Neuronal stem cell (in vitro differentiated cells): ENCODE results near the gene ABR.

Source experiments
- DNase-seq: peaks from one replicate; pipeline ENCODE4 v3.0.0-alpha.2; 2013; ENCODE audit warnings: low spot score
- H2AFZ ChIP-seq: one replicate; pipeline ENCODE4 v1.6.1; 2013; ENCODE audit warnings: mild to moderate bottlenecking, low read length, inconsistent platforms
- H2AK5ac ChIP-seq: 2 replicates; pipeline ENCODE4 v1.6.1; 2013; ENCODE audit warnings: low read depth, mild to moderate bottlenecking, inconsistent platforms, low read length, moderate library complexity, mixed read lengths
- H2BK120ac ChIP-seq: 2 replicates; pipeline ENCODE4 v1.6.1; 2013; ENCODE audit warnings: low read depth, mild to moderate bottlenecking, inconsistent platforms, low read length, moderate library complexity, mixed read lengths
- H2BK12ac ChIP-seq: one replicate; pipeline ENCODE4 v1.6.1; 2013; ENCODE audit warnings: low read length, inconsistent platforms
- H2BK15ac ChIP-seq: 2 replicates; pipeline ENCODE4 v1.6.1; 2013; ENCODE audit warnings: mild to moderate bottlenecking, low read length, inconsistent platforms, mixed read lengths
- H2BK5ac ChIP-seq: one replicate; pipeline ENCODE4 v1.6.1; 2013; ENCODE audit warnings: inconsistent platforms, mild to moderate bottlenecking, low read length, moderate library complexity
- H3K14ac ChIP-seq: one replicate; pipeline ENCODE4 v1.6.1; 2013; ENCODE audit warnings: low read length, inconsistent platforms
- H3K18ac ChIP-seq: 2 replicates; pipeline ENCODE4 v1.6.1; 2013; ENCODE audit warnings: low read length, inconsistent platforms
- H3K23ac ChIP-seq: 2 replicates; pipeline ENCODE4 v1.6.1; 2013; ENCODE audit warnings: low read depth, mild to moderate bottlenecking, mixed read lengths, low read length, inconsistent platforms; ENCODE audit not compliant: poor library complexity
- H3K27ac ChIP-seq: replicated peaks from 3 replicates; pipeline ENCODE4 v1.5.1; 2013; ENCODE audit warnings: low read length, inconsistent platforms
- H3K27me3 ChIP-seq, 3 experiments: 2 replicates each; pipeline ENCODE4 v1.6.1; 2013; ENCODE audit warnings: low read length in 3 of 3, mild to moderate bottlenecking in 2 of 3, inconsistent platforms in 1 of 3, low read depth in 1 of 3, mixed read lengths in 1 of 3, moderate library complexity in 1 of 3; ENCODE audit not compliant: control insufficient read depth in 3 of 3, insufficient read depth in 3 of 3
- H3K36me3 ChIP-seq, 2 donors: replicated peaks in 1 of 2; 2 replicates each; pipeline ENCODE4 v1.6.1; 2013; ENCODE audit warnings: low read length in 2 of 2; ENCODE audit not compliant: control insufficient read depth in 2 of 2, insufficient read depth in 2 of 2
- H3K4ac ChIP-seq: 2 replicates; pipeline ENCODE4 v1.6.1; 2013; ENCODE audit warnings: inconsistent platforms, mild to moderate bottlenecking, low read length, moderate library complexity
- H3K4me1 ChIP-seq, 2 donors: 1 replicate in 1 of 2; 2 replicates in 1 of 2; pipeline ENCODE4 v1.6.1; 2013; ENCODE audit warnings: low read length in 2 of 2, low read depth in 1 of 2; ENCODE audit not compliant: control insufficient read depth in 2 of 2, insufficient read depth in 1 of 2
- H3K4me2 ChIP-seq: one replicate; pipeline ENCODE4 v1.6.1; 2013; ENCODE audit warnings: mild to moderate bottlenecking, low read length, inconsistent platforms; ENCODE audit not compliant: insufficient read depth, poor library complexity, severe bottlenecking
- H3K4me3 ChIP-seq, 2 donors: 2 replicates each; pipeline ENCODE4 v1.5.1; 2013; ENCODE audit warnings: low read length in 2 of 2, mild to moderate bottlenecking in 2 of 2, inconsistent platforms in 1 of 2, moderate library complexity in 1 of 2
- H3K79me1 ChIP-seq: one replicate; pipeline ENCODE4 v1.6.1; 2013; ENCODE audit warnings: low read depth, mild to moderate bottlenecking, inconsistent platforms, low read length, moderate library complexity
- H3K9ac ChIP-seq: one replicate; pipeline ENCODE4 v1.6.1; 2013; ENCODE audit warnings: mild to moderate bottlenecking, low read depth, low read length, inconsistent platforms; ENCODE audit not compliant: poor library complexity
- H3K9me3 ChIP-seq, 2 donors: replicated peaks in 1 of 2; 2 replicates each; pipeline versions ENCODE3 to v1.6.1; 2013; ENCODE audit warnings: low read length in 2 of 2, mild to moderate bottlenecking in 2 of 2, inconsistent platforms in 1 of 2, low read depth in 1 of 2, mixed read lengths in 1 of 2, moderate library complexity in 1 of 2; ENCODE audit not compliant: control insufficient read depth in 2 of 2, insufficient read depth in 1 of 2
- H4K8ac ChIP-seq: one replicate; pipeline ENCODE4 v1.6.1; 2013; ENCODE audit warnings: low read depth, mild to moderate bottlenecking, inconsistent platforms, low read length, moderate library complexity
- H4K91ac ChIP-seq: one replicate; pipeline ENCODE4 v1.6.1; 2013; ENCODE audit warnings: low read length, low read depth, mild to moderate bottlenecking, inconsistent platforms; ENCODE audit not compliant: poor library complexity
- WGBS, 2 donors: extraction: QIAGEN DNeasy Blood & Tissue Kit; methylation state at CpG; one replicate each; pipeline ENCODE4 v1.1.7; 2013; ENCODE audit warnings: missing lambda C conversion rate in 2 of 2, mixed read lengths in 1 of 2; ENCODE audit not compliant: insufficient read length in 2 of 2, insufficient replicate concordance in 1 of 2; ENCODE audit errors: extremely low coverage in 2 of 2; 5-methylcytosine and 5-hydroxymethylcytosine counted together

The ABR gene

DNA sequence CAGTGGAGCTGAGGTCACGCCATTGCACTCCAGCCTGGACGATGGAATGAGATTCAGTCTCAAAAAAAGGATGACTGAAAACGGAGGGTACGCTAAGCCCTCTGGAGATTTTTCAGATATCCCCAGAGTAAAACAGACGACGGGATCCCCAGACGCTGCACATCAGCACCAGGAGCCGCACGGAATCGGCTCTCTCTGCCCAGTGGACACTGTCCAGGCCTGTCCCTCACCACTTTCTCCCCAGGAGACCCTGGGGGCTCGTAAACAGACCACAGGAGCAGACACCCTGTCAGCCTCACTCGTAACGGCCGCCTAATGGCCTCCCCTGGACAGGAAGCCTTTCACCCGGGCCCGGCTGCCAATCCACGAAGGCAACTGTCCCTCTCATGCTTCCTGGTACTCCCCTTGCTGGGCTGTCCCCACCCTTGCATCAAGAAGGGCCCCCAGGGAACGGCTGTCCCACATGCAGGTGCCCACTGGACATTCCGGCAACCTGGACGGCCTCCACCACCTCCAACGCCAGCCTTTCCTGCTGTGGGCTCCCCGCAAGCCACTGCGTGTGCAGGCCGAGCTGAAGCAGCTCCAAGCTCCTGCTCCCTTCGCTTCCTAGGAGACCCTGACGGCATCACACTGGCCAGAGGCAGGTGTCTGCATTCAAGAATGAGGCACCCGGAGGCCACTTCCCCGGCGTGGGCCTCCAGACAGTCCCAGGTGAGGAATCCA is 108.5 kb downstream of the ABR start:
- no peak overlapping the region for H4K8ac ChIP-seq
- peak overlapping the region; percentile 25 for H3K23ac ChIP-seq
- H3K9me3 ChIP-seq, result peaks cover 8 to 9% of the 10 kb centered on the region in 2 donors
- H3K27me3 ChIP-seq, result no peaks in the 10 kb centered on the region
- no CpG with 5 or more reads among the region's 29 CpGs for WGBS, 2 donors
- no peak overlapping the region for H2AFZ ChIP-seq
- H3K4me2 ChIP-seq, result no peak overlapping the region
- H2BK120ac ChIP-seq, result no peak overlapping the region
- H3K4me3 ChIP-seq, result no peak overlapping the region
- no peaks in the 10 kb centered on the region for H3K79me1 ChIP-seq
- H3K9ac ChIP-seq, result no peak overlapping the region
- no peak overlapping the region for H3K4ac ChIP-seq
- H4K91ac ChIP-seq, result no peak overlapping the region
- no peak overlapping the region for H3K27ac ChIP-seq
- no peak overlapping the region for H2BK12ac ChIP-seq
- no peak overlapping the region for H2BK15ac ChIP-seq
- no peak overlapping the region for H3K18ac ChIP-seq
- no peak overlapping the region for H2BK5ac ChIP-seq
- H3K14ac ChIP-seq, result no peak overlapping the region
- H3K4me1 ChIP-seq, result peaks cover 0 to 1% of the 10 kb centered on the region in 2 donors
- H3K36me3 ChIP-seq, result peaks cover 26 to 44% of the 10 kb centered on the region in 2 donors
- no peak overlapping the region for H2AK5ac ChIP-seq
- DNase-seq, result no peak

DNA sequence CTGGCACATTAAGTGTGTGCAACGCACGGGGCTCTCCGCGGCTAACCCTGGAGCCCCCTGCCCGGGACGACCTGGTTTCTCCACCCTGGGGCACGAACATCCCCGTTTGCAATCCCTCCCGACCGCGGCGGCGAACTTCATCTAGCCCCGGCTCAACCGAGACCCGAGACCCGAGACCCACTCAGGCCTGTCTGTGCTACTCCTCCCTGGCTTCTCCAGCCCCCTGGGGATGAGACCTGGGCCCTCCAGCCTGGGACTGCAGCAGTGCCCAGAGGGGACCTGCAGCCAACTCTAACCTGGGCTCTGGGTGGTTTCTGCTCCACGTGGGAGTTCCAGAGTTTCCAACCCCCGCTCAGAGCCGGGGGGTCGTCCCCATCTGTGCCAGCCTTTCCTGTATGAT is 109.4 kb downstream of the ABR start:
- no peak for DNase-seq
- H3K4me3 ChIP-seq, result no peak overlapping the region
- no peak overlapping the region for H2BK5ac ChIP-seq
- no peak overlapping the region for H2BK12ac ChIP-seq
- no peaks in the 10 kb centered on the region for H3K79me1 ChIP-seq
- H3K36me3 ChIP-seq, result peaks cover 28 to 53% of the 10 kb centered on the region in 2 donors
- WGBS, 2 donors, result no CpG with 5 or more reads among the region's 21 CpGs
- no peak overlapping the region for H2BK15ac ChIP-seq
- no peak overlapping the region for H3K4me2 ChIP-seq
- H2AK5ac ChIP-seq, result no peak overlapping the region
- peaks cover 12 to 18% of the 10 kb centered on the region in 2 donors for H3K9me3 ChIP-seq
- H3K18ac ChIP-seq, result no peak overlapping the region
- H2BK120ac ChIP-seq, result no peak overlapping the region
- no peak overlapping the region for H3K9ac ChIP-seq
- no peak overlapping the region for H2AFZ ChIP-seq
- H3K4me1 ChIP-seq, result peaks cover 0 to 1% of the 10 kb centered on the region in 2 donors
- no peak overlapping the region for H3K14ac ChIP-seq
- H3K27ac ChIP-seq, result no peak overlapping the region
- H4K91ac ChIP-seq, result no peak overlapping the region
- no peak overlapping the region for H4K8ac ChIP-seq
- no peak overlapping the region for H3K4ac ChIP-seq
- H3K27me3 ChIP-seq, result no peaks in the 10 kb centered on the region
- no peak overlapping the region for H3K23ac ChIP-seq

DNA sequence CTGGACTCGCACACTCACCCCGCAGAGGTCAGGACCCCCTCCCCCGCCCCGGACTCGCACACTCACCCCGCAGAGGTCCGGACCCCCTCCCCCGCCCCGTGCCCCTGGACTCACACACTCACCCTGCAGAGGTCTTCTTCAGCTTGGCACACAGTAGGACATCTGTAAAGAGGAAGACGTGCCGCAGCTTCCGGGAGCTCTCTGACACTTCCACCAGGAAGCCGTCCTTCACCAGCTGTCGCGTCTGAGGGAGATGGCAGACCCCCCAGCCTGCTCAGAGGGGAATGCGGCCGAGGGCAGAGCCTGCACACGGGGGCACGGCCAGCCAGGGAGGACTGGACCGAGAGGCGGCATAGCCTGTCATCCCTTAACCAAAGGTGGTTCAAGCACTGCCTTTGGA is 109.9 kb downstream of the ABR start:
- Histone ChIP-seq H3K9ac (no peak overlapping the region), H2BK15ac (no peak overlapping the region), H3K14ac (no peak overlapping the region), H3K79me1 (no peaks in the 10 kb centered on the region), H3K27me3 (no peaks in the 10 kb centered on the region), H3K4me1 (no peaks in the 10 kb centered on the region), H2AFZ (no peak overlapping the region), H3K27ac (no peak overlapping the region), H4K91ac (no peak overlapping the region), H2BK5ac (no peak overlapping the region), H3K18ac (no peak overlapping the region), H3K4me3 (no peak overlapping the region), H2BK12ac (no peak overlapping the region), H4K8ac (no peak overlapping the region), H3K9me3 (peaks cover 12 to 19% of the 10 kb centered on the region in 2 donors), H3K36me3 (peaks cover 28 to 55% of the 10 kb centered on the region in 2 donors), H2AK5ac (no peak overlapping the region), H3K4me2 (no peak overlapping the region), H3K23ac (no peak overlapping the region), H2BK120ac (no peak overlapping the region), H3K4ac (no peak overlapping the region)
- DNase-seq, result no peak
- no CpG with 5 or more reads among the region's 21 CpGs for WGBS, 2 donors

DNA sequence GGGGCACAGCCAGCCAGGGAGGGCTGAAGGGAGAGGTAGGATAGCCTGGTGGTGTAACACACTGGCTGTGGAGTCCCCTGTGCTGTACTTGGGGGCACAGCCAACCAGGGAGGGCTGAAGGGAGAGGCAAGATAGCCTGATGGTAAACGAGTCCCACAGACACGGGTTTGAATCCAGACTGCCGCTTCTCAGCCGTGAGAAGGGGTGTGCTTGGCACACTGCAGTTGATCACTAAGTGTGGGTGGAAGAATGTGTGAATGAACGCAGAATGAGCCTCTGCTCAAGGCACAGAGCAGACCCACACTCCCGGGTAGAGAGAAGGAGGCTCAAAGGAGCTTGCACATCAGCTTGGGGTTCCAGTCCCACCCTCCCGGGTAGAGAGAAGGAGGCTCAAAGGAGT is 111.4 kb downstream of the ABR start:
- Histone ChIP-seq H3K9ac (no peak overlapping the region), H2BK120ac (no peak overlapping the region), H3K9me3 (peaks cover 12 to 19% of the 10 kb centered on the region in 2 donors), H2AFZ (no peak overlapping the region), H3K4me1 (no peaks in the 10 kb centered on the region), H3K18ac (no peak overlapping the region), H3K23ac (no peak overlapping the region), H3K4me2 (no peak overlapping the region), H3K27me3 (no peaks in the 10 kb centered on the region), H2BK5ac (no peak overlapping the region), H3K36me3 (peaks cover 30 to 58% of the 10 kb centered on the region in 2 donors), H2BK12ac (no peak overlapping the region), H3K4ac (no peak overlapping the region), H2BK15ac (no peak overlapping the region), H2AK5ac (no peak overlapping the region), H3K27ac (no peak overlapping the region), H4K8ac (no peak overlapping the region), H3K4me3 (no peak overlapping the region), H4K91ac (no peak overlapping the region), H3K14ac (no peak overlapping the region), H3K79me1 (no peaks in the 10 kb centered on the region)
- DNase-seq, result no peak
- WGBS, 2 donors, result no CpG with 5 or more reads among the region's 7 CpGs
